HG02642 (cell line): ENCODE data around the gene MARCHF10.
A peak's percentile ranks its signal among the peaks of the same experiment; 100 is the strongest.

ENCODE experiments used
- ATAC-seq: cut with Tn5 transposase; IDR thresholded peaks from one replicate; pipeline ENCODE4 v1.9.1; 2021; ENCODE audit warnings: mild to moderate bottlenecking; ENCODE audit not compliant: unreplicated experiment, poor library complexity

The MARCHF10 gene

GRCh38 chr17:62722625-62723024 lies 85.5 kb downstream of the MARCHF10 start:
- no peak for ATAC-seq

DNA sequence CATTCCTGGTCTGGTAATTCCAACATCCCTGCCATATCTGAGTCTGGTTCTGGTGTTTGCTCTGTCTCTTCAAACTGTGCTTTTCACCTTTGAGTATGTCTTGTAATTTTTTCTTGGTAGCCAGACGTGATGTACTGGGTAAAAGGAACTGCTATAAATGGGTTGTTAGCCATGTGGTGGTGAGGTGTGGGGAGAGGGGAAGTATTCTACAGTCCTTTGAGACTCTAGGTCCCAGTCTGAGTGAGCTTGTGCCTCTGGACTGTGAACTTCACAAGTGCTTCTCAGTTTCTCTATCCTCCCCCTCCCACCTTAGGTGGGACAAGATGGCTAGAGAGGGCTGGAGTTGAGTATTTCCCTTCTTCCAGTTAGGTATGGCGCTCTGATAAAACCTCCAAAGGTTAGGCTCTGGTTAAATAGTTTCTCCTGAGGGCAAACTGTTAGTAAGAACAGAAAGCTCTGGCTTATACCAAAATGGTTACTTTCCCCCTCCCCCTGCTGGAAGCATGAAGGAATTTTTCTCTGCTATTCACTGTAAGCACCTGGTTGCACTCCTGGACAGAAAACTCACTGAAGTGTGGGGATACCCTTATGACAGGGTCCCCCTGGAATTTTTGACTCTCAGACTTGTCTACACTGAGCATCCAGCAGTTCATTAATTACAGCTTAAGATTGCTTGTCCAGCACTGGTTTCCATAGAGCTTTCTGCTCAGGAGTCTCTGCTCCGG lies 87.8 kb downstream of the MARCHF10 start:
- ATAC-seq, result no peak

GRCh38 chr17:62719586-62719985 lies 88.5 kb downstream of the MARCHF10 start:
- no peak for ATAC-seq

- ATAC-seq, result no peak
Measured at GRCh38 chr17:62718429-62718828, 89.7 kb downstream of the MARCHF10 start.

DNA sequence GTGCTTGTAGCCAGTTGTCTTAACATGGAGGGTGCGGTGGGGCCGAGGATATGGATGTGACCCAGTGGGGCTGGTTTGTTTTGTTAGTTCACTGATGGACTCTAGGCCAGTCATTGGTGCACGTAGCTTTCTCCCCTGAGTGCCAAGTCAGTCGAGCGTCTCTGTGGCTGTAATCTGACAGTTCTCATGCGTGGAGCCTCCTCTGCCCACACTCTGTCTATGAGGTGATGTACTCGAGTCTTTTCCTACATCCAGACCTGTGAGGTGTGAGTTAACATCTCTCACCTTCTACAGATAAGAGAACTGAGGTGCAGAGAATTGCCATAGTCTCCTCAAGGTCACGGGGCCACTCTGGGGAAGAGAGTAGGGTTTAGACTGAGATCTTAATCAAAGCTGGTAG lies 90.2 kb downstream of the MARCHF10 start:
- no peak for ATAC-seq

DNA sequence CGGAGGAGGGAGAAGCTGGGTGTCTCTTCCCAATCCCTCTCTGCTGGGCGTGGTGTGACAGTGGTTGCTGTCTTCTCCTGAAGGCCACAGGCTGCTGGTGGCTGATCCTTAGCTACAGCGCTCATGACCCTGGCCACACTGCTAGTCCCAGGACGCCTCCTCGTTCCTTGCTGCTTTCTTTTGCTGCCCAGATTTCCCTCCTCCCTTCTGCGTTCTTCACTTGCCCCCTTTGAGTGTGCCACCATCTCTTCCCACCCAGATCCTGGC lies 90.6 kb downstream of the MARCHF10 start:
- no peak for ATAC-seq

GRCh38 chr17:62716834-62717588 lies 91.1 kb downstream of the MARCHF10 start:
- ATAC-seq, result no peak

- ATAC-seq, result no peak
Measured at GRCh38 chr17:62715882-62716390, 92.2 kb downstream of the MARCHF10 start.

DNA sequence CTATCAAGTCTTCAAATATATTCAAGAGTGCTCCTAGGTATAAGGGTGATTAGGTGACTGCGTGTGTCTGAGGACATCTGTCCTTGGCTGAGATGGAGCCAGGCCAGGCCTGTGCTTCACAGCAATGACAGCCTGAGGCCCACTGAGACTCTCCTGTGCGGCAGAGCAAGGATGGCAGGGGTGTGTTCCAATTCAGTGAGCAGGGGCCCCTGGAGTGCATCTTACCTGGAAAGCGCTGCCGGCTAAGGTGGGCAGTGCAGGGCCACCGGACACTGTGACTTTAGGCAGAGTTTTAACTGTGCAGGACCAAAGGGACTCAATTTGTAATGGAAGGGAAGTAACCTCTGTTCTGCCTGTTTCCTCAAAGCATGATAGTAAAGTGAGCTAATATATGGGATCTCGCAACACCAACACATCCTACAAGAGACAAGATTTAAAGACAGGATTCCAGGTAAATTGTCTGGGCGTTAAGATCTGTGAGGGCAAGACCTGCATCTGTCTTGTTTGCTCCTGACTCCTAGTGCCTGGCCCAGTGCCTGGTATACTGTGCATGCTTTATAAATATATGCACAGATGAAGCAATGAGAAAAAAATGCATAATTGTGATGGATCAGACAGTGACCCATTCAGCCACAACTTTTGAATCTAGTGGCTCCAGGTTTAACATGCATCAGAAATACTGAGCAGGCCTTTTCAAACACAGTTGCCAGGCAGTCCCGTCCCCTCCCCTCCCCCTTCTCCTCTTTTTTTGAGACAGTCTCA lies 93.9 kb downstream of the MARCHF10 start:
- no peak for ATAC-seq

DNA sequence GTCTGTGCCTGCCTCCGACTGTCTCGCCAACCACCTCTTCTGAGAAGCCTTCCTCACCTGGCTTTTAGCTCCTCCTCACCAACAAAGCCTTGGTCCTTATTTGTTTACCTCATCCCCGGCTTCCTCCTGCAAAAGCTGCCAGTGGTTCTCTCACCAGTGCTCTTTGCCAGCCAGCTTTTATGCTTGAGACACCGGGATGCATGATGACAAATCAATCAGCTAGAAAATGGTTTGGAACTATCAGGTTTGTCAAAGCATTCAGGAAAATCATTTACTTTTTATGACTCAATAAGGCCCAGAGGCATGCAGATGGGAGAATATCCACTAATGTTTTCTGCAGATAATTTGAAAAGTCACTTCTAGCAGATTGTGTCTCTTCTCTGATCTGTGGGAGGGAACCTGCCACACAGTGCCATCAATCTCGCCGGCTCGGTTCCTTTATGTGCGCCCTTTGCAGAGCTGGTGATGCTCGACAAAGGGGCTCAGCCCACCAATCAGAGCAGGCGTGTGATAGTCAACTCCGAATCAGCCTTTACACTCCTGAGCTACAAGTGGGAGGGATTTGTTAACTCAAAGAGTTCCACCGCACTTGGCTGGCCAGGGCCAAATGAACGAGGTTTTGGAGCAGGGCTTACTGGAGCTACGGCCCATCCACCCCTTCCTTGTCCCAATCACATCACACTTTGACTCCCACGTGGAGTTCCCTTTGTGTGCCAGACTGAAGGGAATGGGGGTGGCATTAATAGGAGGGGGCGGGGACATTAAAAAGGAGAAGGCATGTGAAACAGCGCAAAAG lies 94.8 kb downstream of the MARCHF10 start:
- ATAC-seq, result no peak

GRCh38 chr17:62712171-62712581 lies 95.9 kb downstream of the MARCHF10 start:
- no peak for ATAC-seq

DNA sequence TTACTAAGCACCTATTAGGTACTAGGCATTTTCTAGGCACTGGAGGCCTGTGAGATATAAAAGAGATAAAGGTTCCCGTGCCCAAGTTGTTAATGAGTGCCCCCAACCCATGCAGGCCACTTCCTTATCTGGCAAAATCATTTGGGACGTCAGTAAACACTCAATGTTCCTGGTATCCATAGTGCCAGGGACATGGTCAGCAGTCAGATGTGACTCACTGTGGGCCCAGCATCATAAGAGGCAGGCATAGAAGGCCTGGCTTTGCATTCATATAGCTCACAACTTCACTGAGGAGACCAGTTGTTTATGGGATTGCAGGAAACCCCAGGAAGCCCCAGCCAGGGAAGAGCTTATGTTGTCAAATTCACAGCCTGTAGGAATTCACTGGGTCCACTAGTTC lies 99.5 kb downstream of the MARCHF10 start:
- no peak for ATAC-seq

GRCh38 chr17:62707425-62707739 lies 100.7 kb downstream of the MARCHF10 start:
- ATAC-seq, result no peak

- no peak for ATAC-seq
Measured at GRCh38 chr17:62706598-62707424, 101.3 kb downstream of the MARCHF10 start.

DNA sequence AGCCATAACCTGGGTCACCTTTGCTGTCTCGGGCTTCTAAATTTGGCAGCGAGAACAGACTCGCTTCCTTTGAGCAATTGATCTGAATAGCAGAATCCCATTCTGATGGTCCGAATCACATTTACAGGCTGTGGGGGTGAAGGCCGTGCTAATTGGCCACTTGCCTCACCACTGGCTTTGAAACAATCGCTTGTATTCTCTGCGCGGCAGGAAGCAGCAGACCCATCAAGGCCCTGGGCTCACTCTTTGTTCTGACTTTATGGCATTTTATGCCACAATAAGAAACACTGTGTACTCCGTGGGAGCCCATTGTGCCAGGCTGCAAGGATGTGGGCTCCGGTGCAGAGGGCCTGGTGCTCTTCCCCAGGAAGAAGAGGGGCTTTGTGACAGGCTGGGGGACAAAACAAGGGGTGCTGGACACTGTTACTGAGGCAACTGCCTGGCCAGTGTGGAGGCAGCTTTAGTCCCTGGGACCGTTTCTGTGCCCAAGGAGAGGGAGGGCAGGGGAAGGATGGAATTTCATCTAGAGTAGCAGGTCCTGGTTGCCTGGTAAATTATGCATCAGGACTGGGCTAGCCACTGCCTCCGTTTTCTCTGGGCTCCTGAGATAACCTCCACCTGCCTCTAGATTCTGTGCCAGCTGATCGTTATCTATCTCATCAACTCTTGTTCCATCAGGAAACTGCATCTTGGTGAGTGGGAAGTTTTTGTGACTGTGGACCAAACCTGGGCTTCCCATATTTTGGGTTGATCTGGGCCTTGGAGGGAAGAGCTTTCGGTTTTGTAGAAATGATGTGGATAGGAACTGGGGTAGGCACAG lies 102.1 kb downstream of the MARCHF10 start:
- no peak for ATAC-seq

DNA sequence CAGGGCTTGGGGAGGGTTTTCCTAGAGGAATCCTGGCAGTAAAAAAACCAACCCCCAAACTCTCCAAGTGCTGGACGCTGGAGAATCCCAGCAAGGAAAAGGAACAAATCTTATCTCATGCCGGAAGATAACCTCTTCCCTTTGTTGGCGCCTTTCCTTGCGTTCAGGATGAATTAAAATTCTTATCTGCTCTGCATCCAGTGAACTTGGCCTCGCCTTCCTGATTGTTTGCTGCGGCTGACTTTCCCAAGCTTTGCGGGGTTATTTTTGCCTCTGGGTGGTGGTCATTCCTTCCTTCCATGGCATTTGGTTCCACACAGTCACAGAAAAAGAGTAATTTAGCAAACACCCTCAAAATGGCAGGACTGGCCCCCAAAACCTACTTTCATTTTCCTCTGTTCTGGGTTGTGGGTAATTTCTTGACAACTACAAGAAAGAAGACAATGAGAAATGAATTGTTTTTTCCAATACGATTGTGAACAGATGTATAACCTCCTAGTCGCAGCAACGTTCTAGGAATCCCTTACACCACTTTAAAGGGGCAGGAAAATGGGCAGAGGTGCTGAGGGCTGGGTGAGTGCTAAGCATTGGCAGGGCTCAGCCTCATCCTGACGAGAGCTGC lies 102.8 kb downstream of the MARCHF10 start:
- ATAC-seq, result no peak

DNA sequence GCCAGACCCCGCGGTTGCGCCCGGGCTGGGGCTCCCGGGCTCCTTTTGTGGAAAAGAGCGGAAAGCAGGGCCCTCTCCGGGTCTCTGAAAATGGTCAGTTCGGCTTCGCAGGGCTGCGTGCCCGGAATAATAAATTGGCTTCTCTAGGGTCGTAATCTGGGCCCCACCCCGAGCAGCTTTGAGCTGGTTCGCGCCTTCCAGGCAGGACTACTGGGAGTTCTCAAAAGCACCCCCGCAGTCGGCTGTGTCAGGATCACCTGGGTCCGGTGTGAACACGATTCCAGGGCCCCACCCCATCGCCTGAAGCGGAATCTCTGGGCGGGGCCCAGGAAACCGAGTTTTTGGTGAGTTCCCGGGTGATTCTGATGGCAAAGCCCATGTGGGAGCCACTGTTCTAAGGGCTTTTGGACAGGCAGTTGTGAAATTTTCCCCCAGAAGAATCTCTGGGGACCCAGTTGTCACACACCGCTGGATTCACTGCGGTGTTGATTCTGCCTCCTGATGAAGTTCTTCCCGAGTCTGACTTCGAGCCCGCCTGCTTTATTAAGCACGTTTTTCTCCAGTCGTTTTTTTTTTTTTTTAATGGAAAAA lies 103.6 kb downstream of the MARCHF10 start:
- ATAC-seq, result peak; percentile 6

- peak; percentile 87 for ATAC-seq
Measured at GRCh38 chr17:62703776-62704380, 104.2 kb downstream of the MARCHF10 start.
